ENCODE measurements around the gene TARS2. TPM values are rescaled to one million over a fixed set of nuclear protein-coding genes. Genes with fewer than 3 reads are reported as not detected.

The TARS2 gene
- polyA plus RNA-seq, 1 experiment, result 17.7 TPM

DNA sequence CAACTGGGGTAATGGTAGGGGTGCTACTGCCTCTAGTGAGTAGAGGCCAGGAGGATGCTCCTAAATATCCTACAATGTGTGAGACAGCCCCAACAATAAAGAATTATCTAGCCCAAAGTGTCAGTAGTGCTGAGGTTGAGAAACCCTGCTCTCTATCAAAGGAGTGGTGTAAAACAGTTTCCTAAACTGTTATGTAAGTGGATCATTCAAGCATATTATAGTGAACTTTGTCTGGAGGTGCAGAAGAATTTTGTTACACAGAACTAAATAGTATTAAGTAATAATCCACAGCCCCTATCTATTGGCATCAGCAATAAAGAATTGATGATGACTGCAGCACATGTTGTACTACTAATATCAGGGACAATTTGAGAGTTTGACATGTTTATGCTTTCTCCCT, 20.3 kb upstream of the TARS2 start:
- no peaks in the 10 kb centered on the region for H3K27me3 ChIP-seq (ENCODE audit: control insufficient read depth, insufficient read depth, low read length)
- CTCF ChIA-PET, result interaction anchor here (1.8 kb wide), 1 partner anchor 66 kb away, joined by 8 read pairs; no protein-coding TSS in a partner anchor
- H3K4me3 ChIP-seq (ENCODE audit: low read depth, low read length), result no peak overlapping the region
- POLR2A ChIA-PET, result no interaction called here
- DNase-seq (ENCODE audit: low read depth), result no peak
- peaks cover 15% of the 10 kb centered on the region for H3K36me3 ChIP-seq (ENCODE audit: control insufficient read depth, insufficient read depth, low read length)
- TF ChIP-seq, protein P1, sequence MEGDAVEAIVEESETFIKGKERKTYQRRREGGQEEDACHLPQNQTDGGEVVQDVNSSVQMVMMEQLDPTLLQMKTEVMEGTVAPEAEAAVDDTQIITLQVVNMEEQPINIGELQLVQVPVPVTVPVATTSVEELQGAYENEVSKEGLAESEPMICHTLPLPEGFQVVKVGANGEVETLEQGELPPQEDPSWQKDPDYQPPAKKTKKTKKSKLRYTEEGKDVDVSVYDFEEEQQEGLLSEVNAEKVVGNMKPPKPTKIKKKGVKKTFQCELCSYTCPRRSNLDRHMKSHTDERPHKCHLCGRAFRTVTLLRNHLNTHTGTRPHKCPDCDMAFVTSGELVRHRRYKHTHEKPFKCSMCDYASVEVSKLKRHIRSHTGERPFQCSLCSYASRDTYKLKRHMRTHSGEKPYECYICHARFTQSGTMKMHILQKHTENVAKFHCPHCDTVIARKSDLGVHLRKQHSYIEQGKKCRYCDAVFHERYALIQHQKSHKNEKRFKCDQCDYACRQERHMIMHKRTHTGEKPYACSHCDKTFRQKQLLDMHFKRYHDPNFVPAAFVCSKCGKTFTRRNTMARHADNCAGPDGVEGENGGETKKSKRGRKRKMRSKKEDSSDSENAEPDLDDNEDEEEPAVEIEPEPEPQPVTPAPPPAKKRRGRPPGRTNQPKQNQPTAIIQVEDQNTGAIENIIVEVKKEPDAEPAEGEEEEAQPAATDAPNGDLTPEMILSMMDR (IDR thresholded peaks at IDR 0.05; ENCODE audit: insufficient read depth, low read depth, low read length), result no peak

DNA sequence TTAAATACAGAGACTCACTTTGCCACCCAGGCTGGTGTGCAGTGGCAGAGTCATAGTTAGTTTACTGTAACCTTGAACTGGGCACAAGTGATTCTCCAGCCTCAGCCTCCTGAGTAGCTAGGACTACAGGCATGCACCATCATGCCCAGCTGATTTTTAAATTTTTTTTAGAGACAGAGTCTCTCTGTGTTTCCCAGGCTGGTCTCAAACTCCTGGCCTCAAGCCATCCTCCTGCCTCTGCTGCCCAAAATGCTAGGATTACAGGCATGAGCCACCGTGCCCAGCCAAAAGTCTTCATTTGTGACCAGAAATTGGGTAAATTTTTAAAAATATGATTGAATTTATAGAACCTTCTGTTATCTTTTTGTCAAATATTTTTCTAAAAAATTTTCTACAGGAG, 17.9 kb upstream of the TARS2 start:
- POLR2A ChIA-PET, result no interaction called here
- Histone ChIP-seq H3K4me3 (ENCODE audit: low read depth, low read length) (no peak overlapping the region), H3K27me3 (ENCODE audit: control insufficient read depth, insufficient read depth, low read length) (no peaks in the 10 kb centered on the region), H3K36me3 (ENCODE audit: control insufficient read depth, insufficient read depth, low read length) (peaks cover 23% of the 10 kb centered on the region)
- DNase-seq (ENCODE audit: low read depth), result no peak
- TF ChIP-seq, protein P1 (IDR thresholded peaks at IDR 0.05; ENCODE audit: insufficient read depth, low read depth, low read length), result no peak
- CTCF ChIA-PET, result interaction anchor here (1.0 kb wide), 1 partner anchor 80 kb away, joined by 3 read pairs; the partner anchor contains the start of gene ADAMTSL4

DNA sequence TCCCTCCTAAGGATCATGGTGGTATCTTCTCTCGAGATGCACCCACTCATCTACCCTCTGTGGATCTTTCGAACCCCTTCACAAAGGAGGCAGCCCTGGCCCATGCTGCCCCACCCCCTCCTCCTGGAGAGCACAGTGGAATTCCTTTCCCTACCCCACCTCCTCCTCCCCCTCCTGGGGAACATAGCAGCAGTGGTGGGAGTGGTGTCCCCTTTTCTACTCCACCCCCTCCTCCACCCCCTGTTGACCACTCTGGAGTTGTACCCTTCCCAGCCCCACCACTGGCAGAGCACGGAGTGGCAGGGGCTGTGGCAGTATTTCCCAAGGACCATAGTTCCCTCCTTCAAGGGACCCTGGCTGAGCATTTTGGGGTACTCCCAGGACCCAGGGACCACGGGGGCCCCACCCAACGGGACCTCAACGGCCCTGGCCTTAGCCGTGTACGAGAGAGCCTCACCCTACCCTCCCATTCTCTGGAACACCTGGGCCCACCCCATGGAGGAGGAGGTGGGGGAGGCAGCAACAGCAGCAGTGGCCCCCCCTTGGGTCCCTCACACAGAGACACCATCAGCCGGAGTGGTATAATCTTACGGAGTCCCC, 14.5 kb upstream of the TARS2 start:
- H3K36me3 ChIP-seq (ENCODE audit: control insufficient read depth, insufficient read depth, low read length), result peaks cover 22% of the 10 kb centered on the region

DNA sequence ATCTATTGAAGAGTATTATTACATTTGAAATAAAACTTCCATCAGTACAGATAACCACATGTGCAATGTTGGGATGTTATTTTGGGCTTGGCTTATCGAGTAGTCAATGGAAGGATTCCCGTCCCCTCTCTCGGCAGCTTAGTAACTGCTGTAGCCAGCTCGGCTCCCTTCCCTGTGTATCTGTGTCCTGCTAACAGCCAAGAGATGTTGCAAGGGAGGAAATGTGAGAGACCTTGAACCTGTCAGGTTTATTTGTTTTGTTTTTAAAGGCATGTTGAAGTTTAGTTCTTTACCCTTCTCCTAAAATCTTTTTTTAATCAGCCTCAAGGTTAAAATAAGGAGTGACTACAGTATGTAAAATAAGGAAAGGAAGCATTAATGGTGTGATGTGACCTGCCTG, 13.6 kb upstream of the TARS2 start:
- Histone ChIP-seq H3K27me3 (ENCODE audit: control insufficient read depth, insufficient read depth, low read length) (no peaks in the 10 kb centered on the region), H3K36me3 (ENCODE audit: control insufficient read depth, insufficient read depth, low read length) (peaks cover 22% of the 10 kb centered on the region), H3K4me3 (ENCODE audit: low read depth, low read length) (no peak overlapping the region)
- CTCF ChIA-PET, result interaction anchor here (0.5 kb wide), 1 partner anchor 522 kb away, joined by 3 read pairs; no protein-coding TSS in a partner anchor
- POLR2A ChIA-PET, result no interaction called here
- TF ChIP-seq, protein P1 (IDR thresholded peaks at IDR 0.05; ENCODE audit: insufficient read depth, low read depth, low read length), result no peak
- no peak for DNase-seq (ENCODE audit: low read depth)

More for the DNA sequence above, 14.5 kb upstream of the TARS2 start:
- no peak for DNase-seq (ENCODE audit: low read depth)
- Histone ChIP-seq H3K4me3 (ENCODE audit: low read depth, low read length) (no peak overlapping the region), H3K27me3 (ENCODE audit: control insufficient read depth, insufficient read depth, low read length) (no peaks in the 10 kb centered on the region)
- POLR2A ChIA-PET, result no interaction called here
- TF ChIP-seq, protein P1 (IDR thresholded peaks at IDR 0.05; ENCODE audit: insufficient read depth, low read depth, low read length), result no peak
- CTCF ChIA-PET, result no interaction called here

DNA sequence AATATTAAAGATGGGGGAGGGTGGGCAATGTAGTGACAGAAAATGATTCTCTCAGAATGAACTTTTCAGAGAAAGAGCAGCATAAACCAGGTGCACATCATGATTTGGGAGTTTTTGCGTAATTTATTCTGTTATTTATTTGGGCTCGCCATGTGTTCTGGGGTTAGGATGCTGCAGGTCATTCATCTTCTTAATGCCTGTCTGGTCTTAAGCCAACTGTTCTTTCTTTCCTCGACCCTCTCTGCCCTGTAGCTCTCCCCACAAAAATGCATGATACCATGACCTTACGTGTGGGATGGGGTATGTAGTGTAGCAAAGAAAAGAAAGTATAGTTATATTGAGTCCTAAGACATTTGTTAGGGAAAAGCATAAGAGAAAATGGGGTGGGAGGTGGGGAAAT, 12.3 kb upstream of the TARS2 start:
- no peak overlapping the region for H3K4me3 ChIP-seq (ENCODE audit: low read depth, low read length)
- no peaks in the 10 kb centered on the region for H3K27me3 ChIP-seq (ENCODE audit: control insufficient read depth, insufficient read depth, low read length)
- TF ChIP-seq, protein P1 (IDR thresholded peaks at IDR 0.05; ENCODE audit: insufficient read depth, low read depth, low read length), result no peak
- ChIA-PET POLR2A (no interaction called here), CTCF (interaction anchor here (0.9 to 1.0 kb wide), 2 partner anchors 10 to 338 kb away, joined by 3 read pairs; no protein-coding TSS in a partner anchor)
- no peak for DNase-seq (ENCODE audit: low read depth)
- H3K36me3 ChIP-seq (ENCODE audit: control insufficient read depth, insufficient read depth, low read length), result peaks cover 20% of the 10 kb centered on the region
